ENCODE data around the gene KRT31.
"Not testable (repeated sequence)": the region's sequence is repeated elsewhere in the genome, so short reads cannot be mapped to it uniquely, and the experiment has no call there.

Gene KRT31

GRCh38 chr17:41396996-41397660 lies at the start of gene KRT31:
KRT31 (minus strand) TSS chr17:41397608; CDS start chr17:41397539, 69 bp downstream.
- DNase-seq: no peak

GRCh38 chr17:41446806-41447205 lies 49.4 kb upstream of the KRT31 start:
- DNase-seq: no peak

GRCh38 chr17:41444640-41445039 lies 47.2 kb upstream of the KRT31 start:
- DNase-seq: no peak

- no peak for DNase-seq
Measured at GRCh38 chr17:41444186-41444585, 46.8 kb upstream of the KRT31 start.

- no peak for DNase-seq
Measured at GRCh38 chr17:41442739-41443138, 45.3 kb upstream of the KRT31 start.

GRCh38 chr17:41440531-41441033 lies 43.2 kb upstream of the KRT31 start, which contains the start of gene KRT38:
KRT38 (minus strand) TSS chr17:41440983; CDS start chr17:41440921, 62 bp downstream.
- DNase-seq: no peak

GRCh38 chr17:41439375-41439774 lies 42.0 kb upstream of the KRT31 start:
- DNase-seq: no peak

- DNase-seq: no peak
Measured at GRCh38 chr17:41437769-41438168, 40.4 kb upstream of the KRT31 start.

GRCh38 chr17:41437254-41437653 lies 39.8 kb upstream of the KRT31 start:
- DNase-seq: no peak

GRCh38 chr17:41434415-41434814 lies 37.0 kb upstream of the KRT31 start:
- DNase-seq: no peak

GRCh38 chr17:41434005-41434404 lies 36.6 kb upstream of the KRT31 start:
- DNase-seq: no peak

GRCh38 chr17:41433586-41433985 lies 36.2 kb upstream of the KRT31 start:
- no peak for DNase-seq

GRCh38 chr17:41430376-41430775 lies 33.0 kb upstream of the KRT31 start:
- DNase-seq: not testable (repeated sequence)

- DNase-seq: no peak
Measured at GRCh38 chr17:41429667-41430066, 32.3 kb upstream of the KRT31 start.

- DNase-seq: no peak
Measured at GRCh38 chr17:41428591-41429291, 31.3 kb upstream of the KRT31 start.

GRCh38 chr17:41424111-41424635 lies 26.8 kb upstream of the KRT31 start, which contains the start of gene KRT37:
KRT37 (minus strand) TSS chr17:41424585; CDS start chr17:41424523, 62 bp downstream.
- no peak for DNase-seq

GRCh38 chr17:41422586-41422985 lies 25.2 kb upstream of the KRT31 start:
- not testable (repeated sequence) for DNase-seq

GRCh38 chr17:41421617-41422016 lies 24.2 kb upstream of the KRT31 start:
- no peak for DNase-seq

- DNase-seq: no peak
Measured at GRCh38 chr17:41421116-41421515, 23.7 kb upstream of the KRT31 start.

- DNase-seq: no peak
Measured at GRCh38 chr17:41420134-41420533, 22.7 kb upstream of the KRT31 start.

- no peak for DNase-seq
Measured at GRCh38 chr17:41419716-41420115, 22.3 kb upstream of the KRT31 start.

GRCh38 chr17:41418116-41418860 lies 20.9 kb upstream of the KRT31 start:
- DNase-seq: no peak

- DNase-seq: no peak
Measured at GRCh38 chr17:41417576-41418015, 20.2 kb upstream of the KRT31 start.
